BLaER1 (cell line): ENCODE data around the gene NAIF1.
A peak's percentile ranks its signal among the peaks of the same experiment; 100 is the strongest.

Experiments
- H3K27ac ChIP-seq: shearing (Covaris generic); formaldehyde crosslinking; 2 replicates; pipeline ENCODE4 v1.8.1; 2022
- H3K27me3 ChIP-seq: shearing (Covaris generic); formaldehyde crosslinking; 2 replicates; pipeline ENCODE4 v1.8.1; 2022
- H3K36me3 ChIP-seq: shearing (Covaris generic); formaldehyde crosslinking; 2 replicates; pipeline ENCODE4 v1.8.1; 2022
- H3K4me1 ChIP-seq: shearing (Covaris generic); formaldehyde crosslinking; 2 replicates; pipeline ENCODE4 v1.8.1; 2022
- H3K4me2 ChIP-seq: shearing (Covaris generic); formaldehyde crosslinking; 2 replicates; pipeline ENCODE4 v1.8.1; 2022
- H3K4me3 ChIP-seq: shearing (Covaris generic); formaldehyde crosslinking; 2 replicates; pipeline ENCODE4 v1.8.1; 2022
- H3K9ac ChIP-seq: shearing (Covaris generic); formaldehyde crosslinking; 2 replicates; pipeline ENCODE4 v1.8.1; 2022
- H3K9me3 ChIP-seq: shearing (Covaris generic); formaldehyde crosslinking; 2 replicates; pipeline ENCODE4 v1.8.1; 2022
- H4K20me1 ChIP-seq: shearing (Covaris generic); formaldehyde crosslinking; 2 replicates; pipeline ENCODE4 v1.8.1; 2022
- Cebpa-rat ChIP-seq: shearing (Covaris generic); IDR thresholded peaks from 2 replicates; pipeline ENCODE4 v1.8.1; 2022

The NAIF1 gene

GRCh38 chr9:128102196-128102595, 35.1 kb upstream of the NAIF1 start:
- peak overlapping the region; percentile 87 for H3K27ac ChIP-seq
- no peak for TF ChIP-seq Cebpa-rat
- peaks cover 59% of the 10 kb centered on the region for H3K36me3 ChIP-seq
- H3K9ac ChIP-seq: peak overlapping the region; percentile 68
- no peaks in the 10 kb centered on the region for H3K27me3 ChIP-seq
- peak overlapping the region; percentile 30; the same call in 1 of the 2 replicates for H3K4me3 ChIP-seq
- H3K4me1 ChIP-seq: peaks cover 93% of the 10 kb centered on the region
- H3K9me3 ChIP-seq: no peaks in the 10 kb centered on the region
- H3K4me2 ChIP-seq: peak overlapping the region; percentile 82
- peaks cover 56% of the 10 kb centered on the region for H4K20me1 ChIP-seq

GRCh38 chr9:128101690-128102089, 34.6 kb upstream of the NAIF1 start:
- Histone ChIP-seq H4K20me1 (peaks cover 56% of the 10 kb centered on the region), H3K36me3 (peaks cover 57% of the 10 kb centered on the region), H3K4me1 (peaks cover 98% of the 10 kb centered on the region), H3K9ac (peak overlapping the region; percentile 68), H3K4me2 (peak overlapping the region; percentile 82), H3K9me3 (no peaks in the 10 kb centered on the region), H3K27me3 (no peaks in the 10 kb centered on the region), H3K4me3 (peak overlapping the region; percentile 30; the same call in 1 of the 2 replicates), H3K27ac (peak overlapping the region; percentile 87)
- TF ChIP-seq Cebpa-rat: no peak

- Histone ChIP-seq H3K27me3 (no peaks in the 10 kb centered on the region), H3K4me3 (no peak overlapping the region), H3K27ac (peak overlapping the region; percentile 87), H4K20me1 (peaks cover 58% of the 10 kb centered on the region), H3K4me2 (peak overlapping the region; percentile 82), H3K36me3 (peaks cover 52% of the 10 kb centered on the region), H3K9me3 (no peaks in the 10 kb centered on the region), H3K4me1 (peaks cover 100% of the 10 kb centered on the region), H3K9ac (peak overlapping the region; percentile 43; the same call in 1 of the 2 replicates)
- no peak for TF ChIP-seq Cebpa-rat
These were observed 34.1 kb upstream of the NAIF1 start for GRCh38 chr9:128101231-128101661.

GRCh38 chr9:128100581-128100980, 33.5 kb upstream of the NAIF1 start:
- no peaks in the 10 kb centered on the region for H3K9me3 ChIP-seq
- H3K4me3 ChIP-seq: no peak overlapping the region
- peak overlapping the region; percentile 82 for H3K4me2 ChIP-seq
- peak overlapping the region; percentile 43 for H3K9ac ChIP-seq
- peaks cover 61% of the 10 kb centered on the region for H4K20me1 ChIP-seq
- peaks cover 99% of the 10 kb centered on the region for H3K4me1 ChIP-seq
- H3K36me3 ChIP-seq: peaks cover 46% of the 10 kb centered on the region
- H3K27ac ChIP-seq: peak overlapping the region; percentile 87
- no peaks in the 10 kb centered on the region for H3K27me3 ChIP-seq
- TF ChIP-seq Cebpa-rat: no peak

- no peak overlapping the region for H3K4me3 ChIP-seq
These were observed 32.9 kb upstream of the NAIF1 start for GRCh38 chr9:128099932-128100491.

GRCh38 chr9:128099231-128099931, 32.3 kb upstream of the NAIF1 start:
- Histone ChIP-seq H3K27me3 (no peaks in the 10 kb centered on the region), H3K27ac (peak overlapping the region; percentile 87), H3K9me3 (no peaks in the 10 kb centered on the region), H3K4me1 (peaks cover 99% of the 10 kb centered on the region), H3K36me3 (peaks cover 46% of the 10 kb centered on the region), H3K9ac (peak overlapping the region; percentile 52), H4K20me1 (peaks cover 73% of the 10 kb centered on the region), H3K4me2 (peak overlapping the region; percentile 82), H3K4me3 (peak overlapping the region; percentile 54; the same call in 1 of the 2 replicates)
- TF ChIP-seq Cebpa-rat: no peak

More at GRCh38 chr9:128099932-128100491, 32.9 kb upstream of the NAIF1 start:
- H3K36me3 ChIP-seq: peaks cover 43% of the 10 kb centered on the region
- H3K27me3 ChIP-seq: no peaks in the 10 kb centered on the region
- no peak for TF ChIP-seq Cebpa-rat
- peak overlapping the region; percentile 87 for H3K27ac ChIP-seq
- H3K4me2 ChIP-seq: peak overlapping the region; percentile 82
- peaks cover 99% of the 10 kb centered on the region for H3K4me1 ChIP-seq
- peak overlapping the region; percentile 43; the same call in 1 of the 2 replicates for H3K9ac ChIP-seq
- no peaks in the 10 kb centered on the region for H3K9me3 ChIP-seq
- peaks cover 67% of the 10 kb centered on the region for H4K20me1 ChIP-seq

- peak overlapping the region; percentile 73 for H3K27ac ChIP-seq
- peak overlapping the region; percentile 54 for H3K4me3 ChIP-seq
These were observed 31.4 kb upstream of the NAIF1 start for GRCh38 chr9:128098297-128099230.

GRCh38 chr9:128097543-128098296, 30.6 kb upstream of the NAIF1 start:
- H3K27me3 ChIP-seq: no peaks in the 10 kb centered on the region
- TF ChIP-seq Cebpa-rat: no peak
- H3K4me1 ChIP-seq: peaks cover 99% of the 10 kb centered on the region
- no peaks in the 10 kb centered on the region for H3K9me3 ChIP-seq
- H3K27ac ChIP-seq: peak overlapping the region; percentile 73; the same call in 1 of the 2 replicates
- H3K9ac ChIP-seq: peak overlapping the region; percentile 52; the same call in 1 of the 2 replicates
- H4K20me1 ChIP-seq: peaks cover 85% of the 10 kb centered on the region
- peaks cover 34% of the 10 kb centered on the region for H3K36me3 ChIP-seq
- H3K4me2 ChIP-seq: peak overlapping the region; percentile 82
- no peak overlapping the region; the same call in 1 of the 2 replicates for H3K4me3 ChIP-seq

More at GRCh38 chr9:128098297-128099230, 31.4 kb upstream of the NAIF1 start:
- no peak for TF ChIP-seq Cebpa-rat
- Histone ChIP-seq H3K27me3 (no peaks in the 10 kb centered on the region), H3K36me3 (peaks cover 40% of the 10 kb centered on the region), H4K20me1 (peaks cover 81% of the 10 kb centered on the region), H3K9me3 (no peaks in the 10 kb centered on the region), H3K4me1 (peaks cover 99% of the 10 kb centered on the region), H3K4me2 (peak overlapping the region; percentile 82), H3K9ac (peak overlapping the region; percentile 52)
